H1 (cell line): ENCODE results near the gene BCO2. TPM values are rescaled to one million over a fixed set of nuclear protein-coding genes. Genes with fewer than 3 reads are reported as not detected.

Source experiments
- CTCF ChIA-PET: fragments of 300-600 bp; sonication (Branson Sonifier 250); formaldehyde crosslinking; loops from one replicate; lab custom pipeline; 2021; ENCODE audit not compliant: partially characterized antibody; lab: Charles Lee
- POLR2A ChIA-PET: fragments of 300-600 bp; sonication (Branson Sonifier 250); formaldehyde crosslinking; loops from one replicate; lab custom pipeline; 2021; ENCODE audit warnings: inconsistent platforms; ENCODE audit not compliant: partially characterized antibody; lab: Charles Lee
- DNase-seq, 2 experiments: peaks; one replicate each; pipeline versions ENCODE4 v3.0.0 to v3.0.0-alpha.2; 2010 to 2022; ENCODE audit warnings: low spot score in 2 of 2, low read depth in 1 of 2, mixed read lengths in 1 of 2
- FAIRE-seq: peaks from 2 replicates; lab custom pipeline; 2011; peaks lifted over from hg19 to GRCh38; lab: Jason Lieb, UNC
- H2AFZ ChIP-seq: 2 replicates; pipeline ENCODE4 v1.8.1; 2012; ENCODE audit warnings: low read length, inconsistent platforms
- H2AK5ac ChIP-seq: 2 replicates; pipeline ENCODE4 v1.6.1; 2013; ENCODE audit warnings: low read depth, low read length
- H2BK120ac ChIP-seq: replicated peaks from 2 replicates; pipeline ENCODE3; 2013; ENCODE audit warnings: low read depth, low read length, inconsistent platforms
- H2BK12ac ChIP-seq: 2 replicates; pipeline ENCODE4 v1.6.1; 2013; ENCODE audit warnings: low read depth, low read length
- H2BK15ac ChIP-seq: 2 replicates; pipeline ENCODE4 v1.6.1; 2013; ENCODE audit warnings: low read length
- H2BK20ac ChIP-seq: 2 replicates; pipeline ENCODE4 v1.6.1; 2013; ENCODE audit warnings: low read length
- H2BK5ac ChIP-seq: 2 replicates; pipeline ENCODE4 v1.6.1; 2013; ENCODE audit warnings: low read depth, low read length
- H3K14ac ChIP-seq: 2 replicates; pipeline ENCODE4 v1.6.1; 2013; ENCODE audit warnings: inconsistent platforms; ENCODE audit not compliant: insufficient read length
- H3K18ac ChIP-seq: 2 replicates; pipeline ENCODE4 v1.6.1; 2013; ENCODE audit warnings: low read length; ENCODE audit errors: extremely low read depth
- H3K23ac ChIP-seq: 2 replicates; pipeline ENCODE4 v1.6.1; 2013; ENCODE audit warnings: inconsistent platforms; ENCODE audit not compliant: insufficient read length
- H3K23me2 ChIP-seq: 2 replicates; pipeline ENCODE4 v1.6.1; 2013; ENCODE audit warnings: low read depth, low read length
- H3K27ac ChIP-seq: 2 replicates; pipeline ENCODE4 v1.6.1; 2011; ENCODE audit warnings: low read depth, low read length, inconsistent platforms
- H3K27me3 ChIP-seq, 4 experiments: replicated peaks in 1 of 4; 1 replicate in 1 of 4; 2 replicates in 3 of 4; pipeline versions ENCODE4 v1.6.1 to v1.8.1; 2011 to 2013; ENCODE audit warnings: low read length in 3 of 4, mild to moderate bottlenecking in 3 of 4, inconsistent platforms in 2 of 4, mixed read lengths in 2 of 4, moderate library complexity in 1 of 4; ENCODE audit not compliant: control insufficient read depth in 3 of 4, insufficient read depth in 3 of 4; ENCODE audit errors: extremely low read depth in 1 of 4
- H3K36me3 ChIP-seq, 4 experiments: 2 replicates each; pipeline versions ENCODE4 v1.6.1 to v1.8.1; 2011 to 2013; ENCODE audit warnings: mild to moderate bottlenecking in 4 of 4, low read length in 3 of 4, moderate library complexity in 2 of 4, control low read depth in 1 of 4, inconsistent platforms in 1 of 4; ENCODE audit not compliant: insufficient read depth in 4 of 4, control insufficient read depth in 2 of 4
- H3K4ac ChIP-seq: replicated peaks from 2 replicates; pipeline ENCODE3; 2013; ENCODE audit warnings: low read length, low read depth, mixed read lengths, inconsistent platforms; ENCODE audit not compliant: insufficient read length
- H3K4me1 ChIP-seq, 4 experiments: replicated peaks in 1 of 4; 1 replicate in 1 of 4; 2 replicates in 3 of 4; pipeline versions ENCODE4 v1.6.1 to v1.8.1; 2011 to 2013; ENCODE audit warnings: low read length in 3 of 4, inconsistent platforms in 2 of 4, mixed read lengths in 1 of 4; ENCODE audit not compliant: insufficient read depth in 4 of 4, control insufficient read depth in 3 of 4
- H3K4me2 ChIP-seq, 2 experiments: 2 replicates each; pipeline versions ENCODE4 v1.6.1 to v1.8.1; 2011 to 2013; ENCODE audit warnings: low read depth in 2 of 2, low read length in 2 of 2, control low read depth in 1 of 2, inconsistent platforms in 1 of 2, mild to moderate bottlenecking in 1 of 2; ENCODE audit not compliant: insufficient read depth in 1 of 2
- H3K4me3 ChIP-seq, 4 experiments: fragments of 200-600, 300-600 bp in 1 of 4; sonication (generic), shearing (Covaris generic), sonication (Bioruptor Twin) in 1 of 4; 2 replicates each; pipeline versions ENCODE4 v1.5.1 to v1.8.1; 2011 to 2016; ENCODE audit warnings: low read length in 4 of 4, low read depth in 3 of 4, control low read depth in 2 of 4, inconsistent platforms in 2 of 4, mild to moderate bottlenecking in 2 of 4, mixed read lengths in 1 of 4, moderate library complexity in 1 of 4; ENCODE audit not compliant: insufficient read depth in 2 of 4; ENCODE audit errors: extremely low read depth in 1 of 4
- H3K56ac ChIP-seq: replicated peaks from 2 replicates; pipeline ENCODE3; 2013; ENCODE audit warnings: low read depth, mild to moderate bottlenecking, mixed read lengths, low read length, inconsistent platforms; ENCODE audit not compliant: insufficient read length
- H3K79me1 ChIP-seq: 2 replicates; pipeline ENCODE4 v1.6.1; 2013; ENCODE audit warnings: low read depth, low read length, control low read depth
- H3K79me2 ChIP-seq, 2 experiments: 2 replicates each; pipeline versions ENCODE4 v1.6.1 to v1.8.1; 2012 to 2013; ENCODE audit warnings: low read length in 2 of 2, mild to moderate bottlenecking in 2 of 2, inconsistent platforms in 1 of 2; ENCODE audit not compliant: insufficient read depth in 2 of 2, control insufficient read depth in 1 of 2
- H3K9ac ChIP-seq, 4 experiments: replicated peaks in 1 of 4; 1 replicate in 1 of 4; 2 replicates in 3 of 4; pipeline versions ENCODE4 v1.6.1 to v1.8.1; 2011 to 2013; ENCODE audit warnings: low read depth in 3 of 4, low read length in 3 of 4, control low read depth in 2 of 4, mild to moderate bottlenecking in 2 of 4, moderate library complexity in 2 of 4, inconsistent platforms in 1 of 4; ENCODE audit errors: extremely low read depth in 1 of 4
- H3K9me3 ChIP-seq, 2 experiments: 2 replicates each; pipeline versions ENCODE4 v1.6.1 to v1.8.1; 2012 to 2013; ENCODE audit warnings: mild to moderate bottlenecking in 2 of 2, moderate library complexity in 2 of 2, control low read depth in 1 of 2, inconsistent platforms in 1 of 2, low read depth in 1 of 2, low read length in 1 of 2, mixed read lengths in 1 of 2; ENCODE audit not compliant: insufficient read depth in 2 of 2
- H4K20me1 ChIP-seq, 2 experiments: replicated peaks in 1 of 2; 2 replicates each; pipeline versions ENCODE3 to v1.8.1; 2011 to 2013; ENCODE audit warnings: inconsistent platforms in 2 of 2, low read length in 2 of 2, mild to moderate bottlenecking in 1 of 2; ENCODE audit not compliant: insufficient read depth in 2 of 2, control insufficient read depth in 1 of 2
- H4K5ac ChIP-seq: 2 replicates; pipeline ENCODE4 v1.6.1; 2013; ENCODE audit warnings: low read length, low read depth, mixed read lengths, inconsistent platforms; ENCODE audit not compliant: insufficient read length
- H4K8ac ChIP-seq: 2 replicates; pipeline ENCODE4 v1.8.0; 2013; ENCODE audit warnings: mild to moderate bottlenecking, moderate library complexity, low read length, inconsistent platforms; ENCODE audit not compliant: insufficient read depth; ENCODE audit errors: extremely low read depth
- H4K91ac ChIP-seq: replicated peaks from 2 replicates; pipeline ENCODE3; 2013; ENCODE audit warnings: low read length, mixed read lengths, inconsistent platforms; ENCODE audit not compliant: insufficient read length
- TAF7 ChIP-seq: optimal IDR thresholded peaks from 2 replicates; pipeline ENCODE3; 2011; ENCODE audit warnings: low read depth, mild to moderate bottlenecking, inconsistent platforms, low read length, moderate library complexity, borderline replicate concordance
- WGBS, 2 experiments: shearing (Covaris generic) in 1 of 2; methylation state at CpG; one replicate each; pipeline versions ENCODE4 v1.1.6 to v1.1.7; 2013 to 2015; ENCODE audit warnings: low lambda C conversion rate in 2 of 2, mixed read lengths in 2 of 2, inconsistent platforms in 1 of 2, low coverage in 1 of 2, missing lambda C conversion rate in 1 of 2; ENCODE audit not compliant: insufficient replicate concordance in 2 of 2, insufficient coverage in 1 of 2, insufficient read length in 1 of 2; ENCODE audit errors: extremely low coverage in 1 of 2, missing lambda C conversion rate in 1 of 2; 5-methylcytosine and 5-hydroxymethylcytosine counted together
- polyA plus RNA-seq, 7 experiments: library from polyadenylated mRNA; depleted of rRNA in 3 of 7; stranded (reverse) in 5 of 7; unstranded in 2 of 7; fragments of >200 nt in 5 of 7; fragments of 200-250 nt in 2 of 7; gene quantifications; 1 replicate in 5 of 7; 2 replicates in 1 of 7; 4 replicates in 1 of 7; pipeline versions ENCODE4 v1.2.1 to v1.2.3, GENCODE V29; 2011 to 2013; ENCODE audit warnings: missing spikeins in 2 of 7, mixed read lengths in 2 of 7
- total RNA-seq: library from RNA; stranded (reverse); fragmentation: NEBNext Ultra II Directional; extraction: Animal tissue kit (Norgen Biotek cat#: 25700); gene quantifications from 2 replicates; pipeline ENCODE4 v1.2.1, GENCODE V29; 2021

Gene BCO2
- total and polyA plus RNA-seq, 2 of the 8 experiments (the other 6 are each of a cell fraction or from before 2014, with no cell fraction given) = 0.42 to 0.82 TPM

GRCh38 chr11:112260490-112260889 lies 85.2 kb downstream of the BCO2 start, which contains the start of gene PLET1:
Gene PLET1 (minus strand): TSS chr11:112260860. CDS start chr11:112260589, 271 bp downstream.
- no peaks in the 10 kb centered on the region for H3K4me1 ChIP-seq
- CTCF ChIA-PET = no interaction called here
- POLR2A ChIA-PET = no interaction called here
- TF ChIP-seq TAF7 = no peak

More at GRCh38 chr11:112260490-112260889, 85.2 kb downstream of the BCO2 start, which contains the start of gene PLET1:
- Histone ChIP-seq H2AK5ac (no peak within 1 kb of the TSS), H3K9ac (no peak within 1 kb of the TSS), H3K56ac (no peak within 1 kb of the TSS), H3K36me3 (no peaks in the 10 kb centered on the region), H3K23ac (no peak within 1 kb of the TSS), H3K9me3 (no peaks in the 10 kb centered on the region), H3K18ac (no peak within 1 kb of the TSS), H3K4ac (no peak within 1 kb of the TSS), H3K14ac (no peak within 1 kb of the TSS), H2BK12ac (no peak within 1 kb of the TSS), H4K8ac (no peak within 1 kb of the TSS), H3K4me3 (no peak within 1 kb of the TSS), H4K20me1 (no peaks in the 10 kb centered on the region), H2BK120ac (no peak within 1 kb of the TSS), H4K5ac (no peak within 1 kb of the TSS), H3K79me2 (no peaks in the 10 kb centered on the region), H2BK5ac (no peak within 1 kb of the TSS), H3K27me3 (0 out of 7 replicates have a peak, but pooled peaks cover 0 to 3% (median 0%) of the 10 kb centered on the region in 4 experiments), H2BK15ac (no peak within 1 kb of the TSS), H3K4me2 (no peak within 1 kb of the TSS), H3K27ac (no peak within 1 kb of the TSS), H3K23me2 (no peaks in the 10 kb centered on the region), H2AFZ (no peak within 1 kb of the TSS), H4K91ac (no peak within 1 kb of the TSS), H2BK20ac (no peak within 1 kb of the TSS), H3K79me1 (no peaks in the 10 kb centered on the region)
- WGBS, 2 experiments = 84% methylated on average over 2 of the region's 2 CpGs; no CpG with 5 or more reads in 1 of the 2 experiments
- FAIRE-seq (no peak), DNase-seq (no peak)
